Gastrocnemius medialis (tissue), 4 donors: ENCODE data around the gene DCAF17. TPM values are rescaled to one million over a fixed set of nuclear protein-coding genes. Genes with fewer than 3 reads are reported as not detected.

ENCODE experiments used
- ATAC-seq, 2 donors: fragments of 150-250 bp; one replicate each; pipeline ENCODE4 v1.9.1; 2016
- DNase-seq, 2 donors: peaks; one replicate each; pipeline ENCODE4 v3.0.0-alpha.2; 2019
- H3K27ac ChIP-seq, 4 donors: fragments of 200-600 bp; sonication (generic); 1 replicate in 1 of 4; 2 replicates in 3 of 4; pipeline ENCODE4 v1.5.1; 2016 to 2018; ENCODE audit warnings: mild to moderate bottlenecking in 2 of 4, moderate library complexity in 1 of 4
- H3K27me3 ChIP-seq, 3 donors: fragments of 200-600 bp; sonication (generic) in 2 of 3; 1 replicate in 1 of 3; 2 replicates in 2 of 3; pipeline versions ENCODE4 v1.5.1 to v1.6.0; 2016 to 2019; ENCODE audit warnings: mild to moderate bottlenecking in 1 of 3, moderate library complexity in 1 of 3
- H3K36me3 ChIP-seq, 2 donors: fragments of 200-600 bp; sonication (generic) in 1 of 2; one replicate each; pipeline ENCODE4 v1.5.1; 2017 to 2018
- H3K4me1 ChIP-seq, 2 donors: fragments of 200-600 bp; sonication (generic) in 1 of 2; one replicate each; pipeline ENCODE4 v1.5.1; 2016 to 2017; ENCODE audit warnings: mild to moderate bottlenecking in 2 of 2
- H3K4me3 ChIP-seq, 4 donors: fragments of 200-600 bp; sonication (generic) in 3 of 4; 1 replicate in 1 of 4; 2 replicates in 3 of 4; pipeline ENCODE4 v1.5.1; 2016 to 2019; ENCODE audit warnings: mild to moderate bottlenecking in 2 of 4
- H3K9me3 ChIP-seq, 3 donors: fragments of 200-600 bp; sonication (generic) in 2 of 3; 1 replicate in 1 of 3; 2 replicates in 2 of 3; pipeline ENCODE4 v1.5.1; 2016 to 2019
- CTCF ChIP-seq, 5 experiments: fragments of 450-650 bp in 3 of 5; fragments of 200-600 bp in 2 of 5; sonication (generic) in 2 of 5; IDR thresholded peaks in 4 of 5; conservative IDR thresholded peaks in 1 of 5; 1 replicate in 4 of 5; 2 replicates in 1 of 5; pipeline ENCODE4 v1.5.1; 2016 to 2019; ENCODE audit warnings: antibody characterized with exemption in 5 of 5, mild to moderate bottlenecking in 3 of 5, moderate library complexity in 3 of 5
- POLR2A ChIP-seq, 2 donors: fragments of 450-650 bp; IDR thresholded peaks; one replicate each; pipeline ENCODE4 v1.6.1; 2017; ENCODE audit warnings: antibody characterized with exemption in 2 of 2, mild to moderate bottlenecking in 2 of 2, moderate library complexity in 2 of 2
- in situ Hi-C, 4 donors: fragments of 200-750 bp; cut with MboI; loops; one replicate each; pipeline versions ENCODE4 v1.15.0 to v1.8.0; 2017; ENCODE audit warnings: low sequenced_read_pairs in 4 of 4
- intact Hi-C: fragments of 100-400 bp; cut with DNase I; formaldehyde crosslinking; loops from one replicate; pipeline ENCODE4 v1.15.1; 2023; ENCODE audit warnings: low total_unique reads
- total RNA-seq, 4 donors: library from RNA; depleted of rRNA; stranded (reverse); fragments of >200 nt; gene quantifications; one replicate each; pipeline versions ENCODE4 v1.1.0 to v1.2.3, GENCODE V29; 2016

DCAF17 gene
- total RNA-seq, 4 donors from 2014 or later = 5.2 to 22.8 (median 8.9) TPM

- DNase-seq = no peak
- no peaks in the 10 kb centered on the region for H3K27me3 ChIP-seq
- in situ Hi-C loops (no loop called here), intact Hi-C loops (no loop called here)
- no peak overlapping the region for H3K4me3 ChIP-seq
- H3K4me1 ChIP-seq = no peaks in the 10 kb centered on the region
- no peak for TF ChIP-seq CTCF (IDR thresholded peaks at IDR 0.05 in 4 of 5, conservative IDR thresholded peaks at IDR 0.05 in 1 of 5)
- peaks cover 0 to 2% (median 0%) of the 10 kb centered on the region in 3 donors for H3K9me3 ChIP-seq
- peaks cover 0 to 19% of the 10 kb centered on the region in 2 donors for H3K36me3 ChIP-seq
- H3K27ac ChIP-seq = no peak overlapping the region
- no peak for ATAC-seq
Observed at GRCh38 chr2:171483793-171484192, 49.8 kb downstream of the DCAF17 start.

- intact Hi-C loops = no loop called here
- H3K36me3 ChIP-seq = peaks cover 0 to 19% of the 10 kb centered on the region in 2 donors
- ATAC-seq (no peak), DNase-seq (no peak)
- no peak for TF ChIP-seq CTCF (IDR thresholded peaks at IDR 0.05 in 4 of 5, conservative IDR thresholded peaks at IDR 0.05 in 1 of 5)
- TF ChIP-seq POLR2A (IDR thresholded peaks at IDR 0.05) = no peak
- H3K4me1 ChIP-seq = no peaks in the 10 kb centered on the region
- H3K27me3 ChIP-seq = no peaks in the 10 kb centered on the region
- H3K4me3 ChIP-seq = no peak overlapping the region
- H3K9me3 ChIP-seq = peaks cover 0 to 3% (median 0%) of the 10 kb centered on the region in 3 donors
- in situ Hi-C loops = no loop called here
- H3K27ac ChIP-seq = no peak overlapping the region
Observed at GRCh38 chr2:171485116-171485515, 51.1 kb downstream of the DCAF17 start.

GRCh38 chr2:171487201-171487600, 53.2 kb downstream of the DCAF17 start:
- Histone ChIP-seq H3K4me1 (no peaks in the 10 kb centered on the region), H3K36me3 (peaks cover 0 to 2% of the 10 kb centered on the region in 2 donors), H3K27ac (no peak overlapping the region), H3K4me3 (no peak overlapping the region), H3K27me3 (no peaks in the 10 kb centered on the region), H3K9me3 (peaks cover 0 to 3% (median 0%) of the 10 kb centered on the region in 3 donors)
- in situ Hi-C loops (no loop called here), intact Hi-C loops (no loop called here)
- no peak for ATAC-seq
- TF ChIP-seq CTCF (IDR thresholded peaks at IDR 0.05 in 4 of 5, conservative IDR thresholded peaks at IDR 0.05 in 1 of 5) = no peak
- TF ChIP-seq POLR2A (IDR thresholded peaks at IDR 0.05) = no peak
- DNase-seq = no peak

GRCh38 chr2:171487803-171488259, 53.8 kb downstream of the DCAF17 start:
- no peaks in the 10 kb centered on the region for H3K4me1 ChIP-seq
- TF ChIP-seq POLR2A (IDR thresholded peaks at IDR 0.05) (no peak), CTCF (IDR thresholded peaks at IDR 0.05 in 4 of 5, conservative IDR thresholded peaks at IDR 0.05 in 1 of 5) (no peak)
- H3K27ac ChIP-seq = no peak overlapping the region
- H3K36me3 ChIP-seq = no peaks in the 10 kb centered on the region
- DNase-seq = no peak
- peaks cover 0 to 3% (median 0%) of the 10 kb centered on the region in 3 donors for H3K9me3 ChIP-seq
- H3K27me3 ChIP-seq = no peaks in the 10 kb centered on the region
- ATAC-seq = no peak
- in situ Hi-C loops = no loop called here
- H3K4me3 ChIP-seq = no peak overlapping the region
- intact Hi-C loops = no loop called here

GRCh38 chr2:171490577-171490976, 56.6 kb downstream of the DCAF17 start:
- ATAC-seq = no peak

More at GRCh38 chr2:171490577-171490976, 56.6 kb downstream of the DCAF17 start:
- Histone ChIP-seq H3K27me3 (no peaks in the 10 kb centered on the region), H3K27ac (no peak overlapping the region), H3K36me3 (no peaks in the 10 kb centered on the region), H3K9me3 (peaks cover 0 to 3% (median 0%) of the 10 kb centered on the region in 3 donors), H3K4me1 (no peaks in the 10 kb centered on the region), H3K4me3 (no peak overlapping the region)
- TF ChIP-seq POLR2A (IDR thresholded peaks at IDR 0.05) (no peak), CTCF (IDR thresholded peaks at IDR 0.05 in 4 of 5, conservative IDR thresholded peaks at IDR 0.05 in 1 of 5) (no peak)
- DNase-seq = no peak
- in situ Hi-C loops (no loop called here), intact Hi-C loops (no loop called here)
